Measurements from ENCODE around the gene LCP1. TPM values are rescaled to one million over a fixed set of nuclear protein-coding genes. Genes with fewer than 3 reads are reported as not detected.

LCP1 gene
- polyA plus RNA-seq, 1 donor (not counting 4 experiments of a cell fraction or from before 2014, with no cell fraction given): 2.5 TPM

- H4K20me1 ChIP-seq (ENCODE audit: control insufficient read depth, extremely low read depth, insufficient read depth, low read length): no peaks in the 10 kb centered on the region
- H3K4me1 ChIP-seq (ENCODE audit: control insufficient read depth, extremely low read depth, insufficient read depth, low read length): no peaks in the 10 kb centered on the region
- FAIRE-seq (no peak), DNase-seq (ENCODE audit: low read depth, low spot score) (no peak)
- no peak overlapping the region for H3K27ac ChIP-seq (ENCODE audit: control insufficient read depth, insufficient read depth, low read length)
- dilution Hi-C loops (cut with MboI; ENCODE audit: extremely low pct_ligation_motif_present, low sequenced_read_pairs): no loop called here
- no peaks in the 10 kb centered on the region for H3K79me2 ChIP-seq (ENCODE audit: control insufficient read depth, insufficient read depth, low read length)
- H3K9me1 ChIP-seq (ENCODE audit: control insufficient read depth, extremely low read depth, insufficient read depth, low read length): no peaks in the 10 kb centered on the region
- no peak overlapping the region for H3K4me2 ChIP-seq (ENCODE audit: control insufficient read depth, extremely low read depth, insufficient read depth, low read depth, low read length)
- no peak overlapping the region for H2AFZ ChIP-seq (ENCODE audit: control insufficient read depth, low read length)
- no peak for TF ChIP-seq EZH2 (IDR thresholded peaks at IDR 0.05; ENCODE audit: low read length)
- TF ChIP-seq CTCF (optimal IDR thresholded peaks at IDR 0.05 in 1 of 3, IDR thresholded peaks at IDR 0.05 in 1 of 3, conservative IDR thresholded peaks at IDR 0.05 in 1 of 3; ENCODE audit: extremely low read depth in 1 of 3, insufficient read depth in 2 of 3, low read length in 3 of 3): no peak
- H3K9me3 ChIP-seq (ENCODE audit: control insufficient read depth, low read depth, low read length): no peaks in the 10 kb centered on the region
- peaks cover 7% of the 10 kb centered on the region for H3K27me3 ChIP-seq (ENCODE audit: control insufficient read depth, extremely low read depth, insufficient read depth, low read length)
- H3K9ac ChIP-seq (ENCODE audit: control insufficient read depth, extremely low read depth, insufficient read depth, low read length): no peak overlapping the region
- no peak overlapping the region for H3K4me3 ChIP-seq (ENCODE audit: control insufficient read depth in 2 of 3, extremely low read depth in 1 of 3, insufficient read depth in 2 of 3, low read depth in 1 of 3, low read length in 3 of 3)
- H3K36me3 ChIP-seq (ENCODE audit: control insufficient read depth in 2 of 2, extremely low read depth in 1 of 2, insufficient read depth in 2 of 2, low read length in 2 of 2): no peaks in the 10 kb centered on the region
These were observed 31.8 kb downstream of the LCP1 start for GRCh38 chr13:46150134-46150693.

- dilution Hi-C loops (cut with MboI; ENCODE audit: extremely low pct_ligation_motif_present, low sequenced_read_pairs): no loop called here
- DNase-seq (ENCODE audit: low read depth, low spot score): no peak
- no peak overlapping the region for H3K4me2 ChIP-seq (ENCODE audit: control insufficient read depth, extremely low read depth, insufficient read depth, low read depth, low read length)
These were observed 32.5 kb downstream of the LCP1 start for GRCh38 chr13:46149272-46150133.

More at GRCh38 chr13:46149272-46150133, 32.5 kb downstream of the LCP1 start:
- no peak overlapping the region for H3K27ac ChIP-seq (ENCODE audit: control insufficient read depth, insufficient read depth, low read length)
- peaks cover 7% of the 10 kb centered on the region for H3K27me3 ChIP-seq (ENCODE audit: control insufficient read depth, extremely low read depth, insufficient read depth, low read length)
- H3K9ac ChIP-seq (ENCODE audit: control insufficient read depth, extremely low read depth, insufficient read depth, low read length): no peak overlapping the region
- no peaks in the 10 kb centered on the region for H3K9me3 ChIP-seq (ENCODE audit: control insufficient read depth, low read depth, low read length)
- H3K4me1 ChIP-seq (ENCODE audit: control insufficient read depth, extremely low read depth, insufficient read depth, low read length): no peaks in the 10 kb centered on the region
- no peaks in the 10 kb centered on the region for H3K36me3 ChIP-seq (ENCODE audit: control insufficient read depth in 2 of 2, extremely low read depth in 1 of 2, insufficient read depth in 2 of 2, low read length in 2 of 2)
- H3K4me3 ChIP-seq (ENCODE audit: control insufficient read depth in 2 of 3, extremely low read depth in 1 of 3, insufficient read depth in 2 of 3, low read depth in 1 of 3, low read length in 3 of 3): no peak overlapping the region
- no peak for TF ChIP-seq CTCF (optimal IDR thresholded peaks at IDR 0.05 in 1 of 3, IDR thresholded peaks at IDR 0.05 in 1 of 3, conservative IDR thresholded peaks at IDR 0.05 in 1 of 3; ENCODE audit: extremely low read depth in 1 of 3, insufficient read depth in 2 of 3, low read length in 3 of 3)
- no peak for TF ChIP-seq EZH2 (IDR thresholded peaks at IDR 0.05; ENCODE audit: low read length)
- H3K79me2 ChIP-seq (ENCODE audit: control insufficient read depth, insufficient read depth, low read length): no peaks in the 10 kb centered on the region
- H4K20me1 ChIP-seq (ENCODE audit: control insufficient read depth, extremely low read depth, insufficient read depth, low read length): no peaks in the 10 kb centered on the region
- peak; percentile 70 for FAIRE-seq
- H3K9me1 ChIP-seq (ENCODE audit: control insufficient read depth, extremely low read depth, insufficient read depth, low read length): no peaks in the 10 kb centered on the region
- no peak overlapping the region for H2AFZ ChIP-seq (ENCODE audit: control insufficient read depth, low read length)
